HG02973 (cell line): ENCODE results near the gene ANG.
"Not testable (repeated sequence)": the region's sequence is repeated elsewhere in the genome, so short reads cannot be mapped to it uniquely, and the experiment has no call there.

Source experiments
- ATAC-seq: cut with Tn5 transposase; IDR thresholded peaks from one replicate; pipeline ENCODE4 v1.9.1; 2021; ENCODE audit warnings: moderate library complexity; ENCODE audit not compliant: unreplicated experiment

The ANG gene

DNA sequence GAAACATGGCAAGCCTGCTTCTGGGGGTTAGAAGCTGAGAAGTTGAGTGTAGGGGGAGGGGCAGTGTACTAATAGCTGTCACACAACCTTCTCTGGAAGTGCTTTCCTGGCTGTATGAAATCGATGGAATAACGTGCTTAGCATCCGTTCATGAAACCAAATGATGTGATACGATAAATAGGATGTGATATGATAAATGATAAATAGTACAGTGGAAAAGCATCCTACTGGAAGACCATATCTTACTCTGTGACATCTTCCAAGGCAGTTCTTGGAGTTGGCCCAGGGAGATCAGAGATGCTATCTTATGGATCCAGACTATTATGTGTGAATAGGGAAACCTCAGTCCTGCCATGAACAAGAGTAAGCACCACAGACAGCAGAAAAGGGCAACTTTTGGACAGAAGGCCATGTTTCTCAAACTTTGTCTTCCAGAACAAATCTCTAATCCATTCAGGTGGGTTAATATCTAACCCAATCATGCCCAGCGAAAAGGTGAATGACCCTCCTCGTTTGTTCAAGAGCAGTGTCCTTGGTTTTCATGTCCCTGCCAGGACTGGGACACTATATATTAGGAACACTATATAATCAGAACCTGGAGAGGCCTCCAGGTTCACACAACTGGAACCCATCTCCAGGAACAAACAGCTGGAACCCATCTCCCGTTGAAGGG lies at the start of gene ANG:
Gene ANG (plus strand): TSS at position 598 of the 673 bp plus-strand sequence. CDS start 4,801 bp downstream, outside the sequence.
- ATAC-seq = no peak

DNA sequence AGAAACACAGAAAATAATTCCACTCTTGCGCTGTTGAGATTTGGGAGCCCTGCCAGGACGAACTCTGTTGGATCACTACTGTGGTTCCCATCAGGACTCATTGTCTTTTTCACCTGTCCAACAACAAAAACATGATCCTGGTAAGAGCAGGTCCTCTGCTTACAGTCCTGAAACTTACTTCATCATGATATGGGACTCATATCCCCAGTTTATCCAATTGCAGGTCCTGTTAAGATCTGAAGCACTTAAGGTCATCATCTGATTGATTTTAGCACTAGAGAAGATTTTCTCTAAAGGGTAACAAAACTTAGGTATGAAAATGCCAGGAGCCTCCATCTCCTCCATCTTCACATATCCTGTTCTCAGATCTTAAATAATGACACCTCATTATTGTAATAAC lies 47.0 kb upstream of the ANG start, which contains the start of gene OR6S1:
Gene OR6S1 (minus strand): TSS at position 101 of the 400 bp plus-strand sequence. CDS start 0 bp downstream, at position 101.
- no peak for ATAC-seq

DNA sequence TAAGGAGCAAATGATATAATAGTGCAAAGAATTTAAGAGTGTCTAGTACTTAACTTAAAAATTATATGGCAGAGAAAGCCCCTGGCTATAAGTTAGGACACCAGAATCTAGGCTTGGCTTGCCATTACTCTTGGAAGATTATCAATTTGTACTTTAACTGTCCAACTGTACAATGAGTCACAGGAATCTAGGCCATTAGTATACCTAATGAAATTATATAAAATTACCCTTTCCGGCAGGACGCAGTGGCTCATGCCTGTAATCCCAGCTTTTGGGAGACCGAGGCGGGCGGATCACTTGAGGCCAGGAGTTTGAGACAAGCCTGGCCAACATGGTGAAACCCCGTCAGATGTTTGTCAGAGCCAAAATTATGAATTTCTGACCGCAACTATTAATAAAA lies 46.4 kb upstream of the ANG start:
- ATAC-seq = no peak

GRCh38 chr14:20642755-20643154 lies 45.8 kb upstream of the ANG start:
- not testable (repeated sequence) for ATAC-seq

GRCh38 chr14:20644520-20644919 lies 44.0 kb upstream of the ANG start:
- no peak for ATAC-seq

DNA sequence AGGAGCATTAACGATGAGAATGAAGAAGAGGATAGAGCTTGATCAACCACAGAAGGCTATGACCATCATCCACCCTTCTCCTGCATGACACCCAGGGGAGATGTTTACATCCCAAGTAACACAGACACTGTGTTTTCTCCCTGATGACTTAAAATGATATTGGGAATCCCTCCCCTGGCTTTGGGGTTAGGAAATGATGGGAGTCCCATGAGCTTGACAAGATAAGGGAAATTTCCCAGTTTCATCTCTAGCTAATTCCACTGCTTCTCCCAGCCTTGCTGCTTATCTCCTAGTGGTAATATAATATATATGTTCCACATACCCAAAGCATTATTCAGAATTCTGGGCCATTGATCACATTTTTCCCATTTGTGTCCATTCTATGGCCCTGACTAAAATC lies 43.1 kb upstream of the ANG start:
- no peak for ATAC-seq

DNA sequence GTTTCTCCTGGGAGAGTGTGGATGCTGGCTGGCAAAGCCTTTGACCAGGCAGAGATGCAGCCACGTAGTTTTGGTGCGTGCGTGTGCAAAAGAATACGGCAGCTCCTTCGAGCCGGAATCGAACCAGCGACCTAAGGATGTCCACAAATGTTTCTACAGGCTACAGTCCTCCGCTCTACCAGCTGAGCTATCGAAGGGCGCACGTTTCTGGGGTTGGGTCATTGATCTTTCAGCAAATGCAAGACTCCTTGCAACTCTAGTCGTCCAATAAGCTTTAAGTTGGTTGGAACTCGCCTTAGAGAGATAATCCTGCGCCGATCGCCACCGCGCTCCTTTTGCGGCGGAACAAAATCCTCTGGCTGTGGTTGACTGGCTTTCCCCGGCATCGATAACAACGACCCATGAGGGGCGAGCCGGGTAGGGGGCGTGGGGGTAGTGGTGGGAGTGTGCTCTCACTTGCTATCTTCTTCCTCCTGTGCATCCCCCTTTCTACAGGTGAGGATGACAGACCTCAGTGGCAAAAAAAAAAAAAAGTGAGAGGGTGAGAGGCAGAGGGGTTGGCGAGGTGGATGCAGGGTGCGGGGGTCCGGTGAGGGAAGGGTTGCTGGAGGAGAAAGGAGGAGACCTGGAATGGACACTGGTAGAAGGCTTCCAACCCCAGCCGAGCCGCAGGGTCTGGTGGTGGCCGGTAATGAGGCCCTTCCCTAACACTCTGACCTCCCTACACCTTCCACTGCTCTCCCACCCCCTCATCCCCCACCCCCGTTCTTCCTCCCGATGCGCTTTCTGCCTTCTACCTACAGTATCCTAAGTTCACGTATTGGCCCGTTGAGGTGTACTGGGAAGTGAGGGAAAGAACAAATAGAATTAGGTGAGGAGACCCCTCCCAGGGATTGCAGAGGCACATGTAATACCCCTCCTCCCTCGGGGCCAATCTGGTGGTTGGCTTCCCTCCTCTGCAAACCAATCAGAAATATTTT lies 35.3 kb upstream of the ANG start:
- ATAC-seq = no peak

GRCh38 chr14:20655851-20656250 lies 32.7 kb upstream of the ANG start:
- ATAC-seq = no peak

- no peak for ATAC-seq
Observed at GRCh38 chr14:20656274-20656673, 32.3 kb upstream of the ANG start.

DNA sequence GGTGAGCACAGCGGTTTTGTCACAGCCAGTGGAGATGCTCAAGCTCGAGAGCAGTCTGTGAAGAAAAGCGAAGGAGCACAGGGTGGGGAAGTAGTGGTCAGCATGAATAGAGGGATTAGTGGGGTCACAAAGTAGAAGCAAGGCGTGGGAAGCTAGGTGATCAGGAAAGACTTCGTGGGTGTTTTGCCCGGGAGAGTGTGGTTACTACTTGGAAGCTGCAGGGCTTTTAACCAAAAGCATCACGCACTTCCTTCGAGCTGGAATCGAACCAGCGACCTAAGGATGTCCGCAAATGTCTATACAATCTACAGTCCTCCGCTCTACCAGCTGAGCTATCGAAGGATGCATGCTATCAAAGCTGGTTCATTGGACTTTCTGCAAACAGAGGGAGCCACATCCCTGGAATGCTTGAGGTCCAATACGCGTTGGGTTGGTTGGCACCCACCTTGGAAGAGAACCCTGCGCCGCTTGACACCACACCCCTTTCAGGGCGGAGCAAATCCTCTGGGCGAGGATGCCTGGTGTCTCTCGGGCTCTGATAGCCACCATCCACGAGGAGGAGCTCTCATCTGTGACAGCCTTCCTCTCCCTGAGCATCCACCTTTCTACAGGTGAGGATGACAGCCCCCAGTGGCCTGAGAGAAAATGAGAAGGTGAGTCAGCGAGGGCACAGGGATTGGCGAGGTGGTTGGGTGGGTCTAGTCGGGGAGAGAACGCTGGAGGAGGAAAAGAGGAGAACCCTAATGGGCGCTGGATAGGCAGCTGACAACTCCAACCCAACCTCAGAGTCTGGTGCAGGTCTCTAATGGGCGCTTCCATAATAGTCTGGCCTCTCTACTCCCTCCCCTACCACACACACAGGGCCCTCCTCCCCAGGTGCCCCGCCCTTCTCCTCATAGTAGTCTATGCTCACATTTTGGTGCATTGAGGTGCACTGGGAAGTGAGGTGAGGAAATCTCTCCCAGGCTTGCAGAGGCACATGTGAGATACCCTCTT lies 31.1 kb upstream of the ANG start:
- ATAC-seq = no peak

DNA sequence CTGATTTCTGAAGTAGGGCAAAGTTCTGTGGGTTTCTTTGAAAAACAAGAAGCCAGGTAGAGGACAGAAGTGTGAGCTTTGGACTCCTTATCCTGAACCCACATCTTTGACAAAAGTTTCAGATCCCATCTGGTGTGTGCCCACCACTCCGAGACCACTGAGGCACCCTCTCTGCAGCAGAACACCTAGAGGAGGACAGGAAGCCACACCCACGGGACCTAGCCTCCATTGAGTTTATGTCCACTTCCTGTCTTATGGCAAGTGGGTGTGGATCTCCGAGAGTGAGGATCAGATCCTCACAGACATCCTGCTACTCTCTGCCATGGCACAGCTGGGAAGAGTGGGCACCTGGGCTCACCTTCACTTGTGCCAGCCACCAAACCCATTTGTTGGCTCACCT lies 30.3 kb upstream of the ANG start:
- ATAC-seq = no peak

DNA sequence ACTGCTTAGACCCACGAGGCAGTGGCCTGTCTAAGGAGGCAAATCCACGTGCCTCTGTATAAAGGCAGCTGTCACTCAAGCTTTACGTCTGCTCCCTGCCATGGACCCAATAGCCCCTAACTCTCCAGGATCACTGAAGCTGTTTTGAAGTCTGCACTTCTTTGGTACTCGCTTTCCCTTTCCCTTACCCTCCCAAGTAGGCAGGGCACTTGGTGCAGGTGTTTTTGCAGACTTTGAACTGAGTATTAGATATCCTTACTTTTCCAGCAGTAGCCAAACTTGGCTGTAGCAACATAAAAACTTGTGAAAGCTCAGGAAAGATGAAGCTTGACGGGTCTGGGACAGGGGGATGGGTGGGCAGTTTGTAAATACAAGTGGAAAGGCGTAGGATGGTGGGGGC lies 29.2 kb upstream of the ANG start:
- no peak for ATAC-seq

GRCh38 chr14:20659813-20660395 lies 28.7 kb upstream of the ANG start:
- no peak for ATAC-seq

DNA sequence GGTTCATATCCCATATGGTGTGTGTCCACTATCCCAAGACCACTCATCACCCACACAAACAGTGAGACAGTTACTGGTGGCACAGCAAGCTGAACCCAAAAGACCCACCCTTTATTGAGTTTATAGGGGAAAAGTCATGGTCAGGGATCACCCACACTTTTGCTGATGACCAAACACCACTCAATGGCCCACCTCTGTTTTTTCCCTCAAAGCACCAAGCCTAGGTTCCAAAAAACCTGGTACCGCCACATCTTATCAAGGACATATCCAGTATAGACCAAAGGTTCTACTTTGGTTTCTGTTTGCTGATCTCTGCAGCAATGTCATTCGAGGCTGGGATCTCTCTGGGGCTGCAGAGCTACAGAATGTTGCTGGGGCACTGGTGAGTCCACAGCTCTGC lies 27.4 kb upstream of the ANG start:
- no peak for ATAC-seq

DNA sequence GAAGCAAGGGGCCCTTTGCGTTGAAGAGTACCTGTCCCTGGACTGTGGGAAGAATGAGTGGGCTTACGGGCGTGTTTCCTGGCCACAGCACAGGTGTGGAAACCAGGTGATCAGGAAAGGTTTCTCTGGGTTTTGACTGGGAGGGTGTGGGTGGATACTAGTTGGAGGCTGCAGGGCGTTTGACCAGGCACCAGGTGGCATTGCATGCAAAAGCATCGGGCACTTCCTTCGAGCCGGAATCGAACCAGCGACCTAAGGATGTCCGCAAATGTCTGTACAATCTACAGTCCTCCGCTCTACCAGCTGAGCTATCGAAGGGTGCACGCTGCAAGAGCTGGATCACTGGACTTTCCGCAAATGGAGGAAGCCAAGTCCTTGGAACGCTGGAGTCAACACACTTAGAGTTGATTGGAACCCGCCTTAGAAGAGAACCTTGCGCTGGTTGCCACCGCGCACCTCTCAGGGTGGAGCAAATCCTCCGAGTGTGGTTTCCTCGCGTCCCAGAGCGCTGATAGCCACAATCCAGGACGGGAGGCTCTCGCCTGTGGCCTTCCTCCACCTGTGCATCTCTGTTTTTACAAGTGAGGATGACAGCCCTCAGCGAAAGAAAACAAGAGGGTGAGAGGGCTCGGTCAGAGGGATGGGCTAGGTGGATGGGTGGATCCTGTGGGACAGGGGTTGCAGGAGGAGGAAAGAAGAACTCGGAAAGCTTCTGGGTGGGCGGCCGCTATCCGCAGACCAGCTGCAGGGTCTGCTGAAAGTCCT lies 25.4 kb upstream of the ANG start:
- ATAC-seq = peak; percentile 60

- ATAC-seq = not testable (repeated sequence)
Observed at GRCh38 chr14:20666400-20666961, 22.1 kb upstream of the ANG start.

DNA sequence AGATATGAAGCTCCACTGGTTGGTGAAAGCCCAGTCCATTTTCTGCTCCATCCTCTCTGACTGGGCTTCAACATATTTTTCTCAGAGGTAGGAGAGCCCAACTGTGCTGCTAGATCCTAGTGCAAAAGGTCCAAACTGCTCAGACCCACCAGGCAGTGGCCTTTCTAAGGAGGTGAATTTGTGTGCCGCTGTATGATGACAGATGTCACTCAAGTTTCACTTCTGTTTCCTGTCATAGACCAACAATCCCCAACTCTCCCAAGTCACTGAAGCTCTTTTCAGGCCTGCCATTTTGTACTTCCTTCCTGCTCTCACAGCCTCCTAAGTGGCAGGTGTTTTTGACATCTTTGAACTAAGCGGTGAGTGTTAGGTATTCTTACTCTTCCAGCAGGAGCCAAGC lies 20.6 kb upstream of the ANG start:
- peak; percentile 69 for ATAC-seq

- ATAC-seq = no peak
Observed at GRCh38 chr14:20668969-20669368, 19.6 kb upstream of the ANG start.

DNA sequence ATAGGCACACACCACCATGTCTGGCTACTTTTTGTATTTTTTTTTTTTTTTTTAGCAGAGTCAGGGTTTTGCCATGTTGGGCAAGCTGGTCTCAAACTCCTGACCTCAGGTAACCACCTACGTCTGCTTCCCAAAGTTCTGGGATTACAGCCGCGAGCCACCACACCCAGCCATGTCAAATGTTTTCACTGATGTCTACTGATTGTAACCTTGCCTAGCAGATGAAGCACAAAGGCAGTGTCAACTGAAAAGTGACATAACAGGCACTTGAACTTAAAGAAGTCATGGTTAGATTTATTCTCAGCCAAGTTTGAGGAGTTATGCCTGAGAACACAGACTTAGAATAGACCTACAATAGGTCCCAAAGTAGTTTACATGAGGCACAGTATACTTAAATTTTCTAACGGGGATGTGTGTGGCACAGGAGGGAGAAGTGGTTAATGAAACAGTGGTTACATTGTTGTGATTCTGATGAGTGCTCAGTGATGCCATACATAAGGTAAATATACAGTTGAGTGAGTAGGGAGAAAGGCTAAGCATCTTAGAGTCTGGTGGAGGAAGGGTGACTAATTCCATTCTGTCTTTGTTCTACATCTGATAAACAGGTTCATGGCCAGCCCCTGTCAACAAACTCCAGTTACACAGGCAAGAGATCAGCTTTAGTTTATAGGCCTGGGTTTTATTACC lies 16.8 kb upstream of the ANG start:
- no peak for ATAC-seq
